Measurements from ENCODE around the gene PTPRM.

Gene PTPRM

DNA sequence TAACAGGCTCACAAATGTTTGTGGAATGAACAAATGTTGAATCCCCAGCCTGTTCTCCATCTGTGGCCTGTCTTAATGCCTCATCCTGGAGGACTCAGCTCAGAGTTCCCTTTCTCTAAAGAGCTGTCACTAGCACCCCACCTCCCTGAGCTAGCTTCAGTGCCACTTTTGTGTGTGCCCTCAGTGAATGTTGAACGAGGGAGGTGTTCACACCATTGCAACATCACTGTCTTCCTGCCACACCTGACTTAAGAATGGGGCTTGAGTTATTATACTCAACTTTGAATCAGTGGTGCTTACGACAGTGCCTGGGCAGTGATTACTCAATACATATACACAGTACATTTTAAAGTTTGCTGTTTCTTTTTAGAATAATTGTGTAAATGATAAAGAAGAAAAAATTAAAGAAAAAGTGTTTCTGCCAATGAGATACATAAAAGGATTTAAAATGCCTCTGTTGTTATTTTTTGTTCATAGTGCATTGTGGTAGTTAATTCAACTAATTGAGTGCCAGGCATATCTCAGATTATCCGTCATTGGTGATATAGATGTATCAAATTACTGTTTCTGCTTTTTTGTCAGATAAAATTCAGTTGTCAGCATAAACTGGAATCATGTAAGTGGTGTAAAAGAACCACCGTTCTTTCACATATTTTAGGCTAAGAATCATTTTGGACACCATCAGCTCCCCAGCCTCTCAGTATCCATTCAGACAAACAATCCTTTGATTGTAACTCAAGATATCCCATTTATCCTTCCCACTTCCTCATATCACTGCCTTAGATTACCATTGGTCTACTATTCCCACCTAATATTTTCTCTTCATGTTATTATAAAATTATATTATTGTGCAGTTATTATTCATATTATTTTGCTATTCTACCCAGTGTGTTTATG lies 304.7 kb downstream of the PTPRM start (continued):
- TF ChIP-seq, protein P1, sequence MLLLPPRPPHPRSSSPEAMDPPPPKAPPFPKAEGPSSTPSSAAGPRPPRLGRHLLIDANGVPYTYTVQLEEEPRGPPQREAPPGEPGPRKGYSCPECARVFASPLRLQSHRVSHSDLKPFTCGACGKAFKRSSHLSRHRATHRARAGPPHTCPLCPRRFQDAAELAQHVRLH (tag by site-specific recombination; IDR thresholded peaks at IDR 0.05): no peak
- TF ChIP-seq ZBTB20 (tag by site-specific recombination; IDR thresholded peaks at IDR 0.05): no peak
- no peak for TF ChIP-seq GLI4 (tag by site-specific recombination; IDR thresholded peaks at IDR 0.05)
- TF ChIP-seq SP7 (tag by site-specific recombination; IDR thresholded peaks at IDR 0.05): 0 out of 2 replicates have a peak, but pooled peaks have one; percentile 20
- TF ChIP-seq, protein P2, sequence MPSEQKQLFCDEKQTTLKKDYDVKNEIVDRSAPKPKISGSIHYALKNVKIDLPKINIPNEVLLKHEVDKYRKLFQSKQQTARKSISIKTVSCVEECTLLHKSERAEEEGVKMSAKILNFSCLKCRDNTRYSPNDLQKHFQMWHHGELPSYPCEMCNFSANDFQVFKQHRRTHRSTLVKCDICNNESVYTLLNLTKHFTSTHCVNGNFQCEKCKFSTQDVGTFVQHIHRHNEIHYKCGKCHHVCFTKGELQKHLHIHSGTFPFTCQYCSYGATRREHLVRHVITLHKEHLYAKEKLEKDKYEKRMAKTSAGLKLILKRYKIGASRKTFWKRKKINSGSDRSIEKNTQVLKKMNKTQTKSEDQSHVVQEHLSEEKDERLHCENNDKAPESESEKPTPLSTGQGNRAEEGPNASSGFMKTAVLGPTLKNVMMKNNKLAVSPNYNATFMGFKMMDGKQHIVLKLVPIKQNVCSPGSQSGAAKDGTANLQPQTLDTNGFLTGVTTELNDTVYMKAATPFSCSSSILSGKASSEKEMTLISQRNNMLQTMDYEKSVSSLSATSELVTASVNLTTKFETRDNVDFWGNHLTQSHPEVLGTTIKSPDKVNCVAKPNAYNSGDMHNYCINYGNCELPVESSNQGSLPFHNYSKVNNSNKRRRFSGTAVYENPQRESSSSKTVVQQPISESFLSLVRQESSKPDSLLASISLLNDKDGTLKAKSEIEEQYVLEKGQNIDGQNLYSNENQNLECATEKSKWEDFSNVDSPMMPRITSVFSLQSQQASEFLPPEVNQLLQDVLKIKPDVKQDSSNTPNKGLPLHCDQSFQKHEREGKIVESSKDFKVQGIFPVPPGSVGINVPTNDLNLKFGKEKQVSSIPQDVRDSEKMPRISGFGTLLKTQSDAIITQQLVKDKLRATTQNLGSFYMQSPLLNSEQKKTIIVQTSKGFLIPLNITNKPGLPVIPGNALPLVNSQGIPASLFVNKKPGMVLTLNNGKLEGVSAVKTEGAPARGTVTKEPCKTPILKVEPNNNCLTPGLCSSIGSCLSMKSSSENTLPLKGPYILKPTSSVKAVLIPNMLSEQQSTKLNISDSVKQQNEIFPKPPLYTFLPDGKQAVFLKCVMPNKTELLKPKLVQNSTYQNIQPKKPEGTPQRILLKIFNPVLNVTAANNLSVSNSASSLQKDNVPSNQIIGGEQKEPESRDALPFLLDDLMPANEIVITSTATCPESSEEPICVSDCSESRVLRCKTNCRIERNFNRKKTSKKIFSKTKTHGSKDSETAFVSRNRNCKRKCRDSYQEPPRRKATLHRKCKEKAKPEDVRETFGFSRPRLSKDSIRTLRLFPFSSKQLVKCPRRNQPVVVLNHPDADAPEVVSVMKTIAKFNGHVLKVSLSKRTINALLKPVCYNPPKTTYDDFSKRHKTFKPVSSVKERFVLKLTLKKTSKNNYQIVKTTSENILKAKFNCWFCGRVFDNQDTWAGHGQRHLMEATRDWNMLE (tag by site-specific recombination; conservative IDR thresholded peaks at IDR 0.05; ENCODE audit: low read depth): no peak
- TF ChIP-seq ZNF558 (tag by site-specific recombination; IDR thresholded peaks at IDR 0.05): no peak
- 0 out of 2 replicates have a peak, but pooled peaks have one; percentile 29 for TF ChIP-seq ZEB2 (tag by site-specific recombination; IDR thresholded peaks at IDR 0.05)
- no peak for TF ChIP-seq HOXD13 (CRISPR knock-in tag; IDR thresholded peaks at IDR 0.05; ENCODE audit: borderline replicate concordance)
- TF ChIP-seq, protein P3, sequence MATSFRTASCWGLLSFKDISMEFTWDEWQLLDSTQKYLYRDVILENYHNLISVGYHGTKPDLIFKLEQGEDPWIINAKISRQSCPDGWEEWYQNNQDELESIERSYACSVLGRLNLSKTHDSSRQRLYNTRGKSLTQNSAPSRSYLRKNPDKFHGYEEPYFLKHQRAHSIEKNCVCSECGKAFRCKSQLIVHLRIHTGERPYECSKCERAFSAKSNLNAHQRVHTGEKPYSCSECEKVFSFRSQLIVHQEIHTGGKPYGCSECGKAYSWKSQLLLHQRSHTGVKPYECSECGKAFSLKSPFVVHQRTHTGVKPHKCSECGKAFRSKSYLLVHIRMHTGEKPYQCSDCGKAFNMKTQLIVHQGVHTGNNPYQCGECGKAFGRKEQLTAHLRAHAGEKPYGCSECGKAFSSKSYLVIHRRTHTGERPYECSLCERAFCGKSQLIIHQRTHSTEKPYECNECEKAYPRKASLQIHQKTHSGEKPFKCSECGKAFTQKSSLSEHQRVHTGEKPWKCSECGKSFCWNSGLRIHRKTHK (tag by site-specific recombination; IDR thresholded peaks at IDR 0.05): no peak

GRCh38 chr18:7872569-7872968 lies 305.5 kb downstream of the PTPRM start:
- H3K36me3 ChIP-seq (ENCODE audit: control insufficient read depth in 2 of 2, insufficient read depth in 1 of 2, low read length in 2 of 2): no peaks in the 10 kb centered on the region
- H3K4me3 ChIP-seq (ENCODE audit: low read depth, low read length): no peak overlapping the region
- H3K9me3 ChIP-seq (ENCODE audit: control insufficient read depth, insufficient read depth, low read depth, low read length): no peaks in the 10 kb centered on the region
- peaks cover 21% of the 10 kb centered on the region for H3K4me1 ChIP-seq (ENCODE audit: control insufficient read depth, insufficient read depth, low read length)
- CTCF ChIA-PET: interaction anchor here (0.6 to 1.0 kb wide), 3 partner anchors 14 to 213 kb away, joined by 3 to 4 read pairs (median 4); no protein-coding TSS in a partner anchor
- H3K27ac ChIP-seq (ENCODE audit: extremely low read depth, low read depth, low read length): no peak overlapping the region
- POLR2A ChIA-PET: no interaction called here
- TF ChIP-seq HOXA7 (CRISPR knock-in tag; IDR thresholded peaks at IDR 0.05; ENCODE audit: borderline replicate concordance) (no peak), OSR2 (tag by site-specific recombination; IDR thresholded peaks at IDR 0.05) (0 out of 2 replicates have a peak, but pooled peaks have one; percentile 21), ZNF658 (tag by site-specific recombination; IDR thresholded peaks at IDR 0.05) (no peak), KLF16 (tag by site-specific recombination; IDR thresholded peaks at IDR 0.05) (no peak), BCL6B (tag by site-specific recombination; IDR thresholded peaks at IDR 0.05) (no peak), SCRT2 (tag by site-specific recombination; IDR thresholded peaks at IDR 0.05) (0 out of 2 replicates have a peak, but pooled peaks have one; percentile 25), ZNF423 (tag by site-specific recombination; IDR thresholded peaks at IDR 0.05) (no peak), ZNF140 (tag by site-specific recombination; IDR thresholded peaks at IDR 0.05) (no peak), ZNF830 (tag by site-specific recombination; IDR thresholded peaks at IDR 0.05; ENCODE audit: low read depth) (no peak), YY1 (tag by site-specific recombination; IDR thresholded peaks at IDR 0.05) (no peak), ZNF19 (tag by site-specific recombination; IDR thresholded peaks at IDR 0.05; ENCODE audit: low read depth) (no peak), YY2 (tag by site-specific recombination; IDR thresholded peaks at IDR 0.05) (no peak), ZNF24 (tag by site-specific recombination; IDR thresholded peaks at IDR 0.05) (no peak), ZEB2 (tag by site-specific recombination; IDR thresholded peaks at IDR 0.05) (no peak), ZNF148 (tag by site-specific recombination; IDR thresholded peaks at IDR 0.05; ENCODE audit: borderline replicate concordance) (no peak), SETDB1 (IDR thresholded peaks at IDR 0.05; ENCODE audit: insufficient read length, low read length) (no peak)

Measured in HEK293 (cell line).